Endothelial cell (in vitro differentiated cells): ENCODE data around the gene MLLT3. TPM values are rescaled to one million over a fixed set of nuclear protein-coding genes. Genes with fewer than 3 reads are reported as not detected.

Experiments
- DNase-seq: peaks from one replicate; pipeline ENCODE4 v3.0.0; 2021; ENCODE audit warnings: low spot score
- H3K27ac Mint-ChIP-seq: one replicate; pipeline ENCODE4 v1.8.0; 2021; ENCODE audit warnings: mixed read lengths, inconsistent platforms; ENCODE audit not compliant: unreplicated experiment
- H3K27me3 Mint-ChIP-seq: one replicate; pipeline ENCODE4 v1.8.0; 2021; ENCODE audit warnings: mild to moderate bottlenecking, moderate library complexity, mixed read lengths, inconsistent platforms; ENCODE audit not compliant: unreplicated experiment
- H3K36me3 Mint-ChIP-seq: one replicate; pipeline ENCODE4 v1.8.0; 2021; ENCODE audit warnings: mild to moderate bottlenecking, low read depth, mixed read lengths, inconsistent platforms; ENCODE audit not compliant: unreplicated experiment
- H3K4me1 Mint-ChIP-seq: one replicate; pipeline ENCODE4 v1.8.0; 2021; ENCODE audit warnings: mild to moderate bottlenecking, mixed read lengths, inconsistent platforms; ENCODE audit not compliant: unreplicated experiment
- H3K4me3 Mint-ChIP-seq: one replicate; pipeline ENCODE4 v1.8.0; 2021; ENCODE audit warnings: mild to moderate bottlenecking, mixed read lengths, inconsistent platforms; ENCODE audit not compliant: unreplicated experiment
- H3K9me3 Mint-ChIP-seq: one replicate; pipeline ENCODE4 v1.8.0; 2021; ENCODE audit warnings: mixed read lengths, inconsistent platforms; ENCODE audit not compliant: unreplicated experiment
- total RNA-seq: library from RNA; stranded (reverse); fragmentation: NEBNext Ultra II Directional; extraction: Animal tissue kit (Norgen Biotek cat#: 25700); gene quantifications from one replicate; pipeline ENCODE4 v1.2.1, GENCODE V29; 2021; ENCODE audit not compliant: unreplicated experiment
- TF ChIP-seq, protein P1 (sequence below): fragments of 200-600 bp; sonication (generic); IDR thresholded peaks from one replicate; pipeline ENCODE4 v1.5.0; 2021; ENCODE audit warnings: antibody characterized with exemption; ENCODE audit not compliant: unreplicated experiment

MLLT3 gene
- total RNA-seq, 1 donor from 2014 or later: 25.2 TPM

DNA sequence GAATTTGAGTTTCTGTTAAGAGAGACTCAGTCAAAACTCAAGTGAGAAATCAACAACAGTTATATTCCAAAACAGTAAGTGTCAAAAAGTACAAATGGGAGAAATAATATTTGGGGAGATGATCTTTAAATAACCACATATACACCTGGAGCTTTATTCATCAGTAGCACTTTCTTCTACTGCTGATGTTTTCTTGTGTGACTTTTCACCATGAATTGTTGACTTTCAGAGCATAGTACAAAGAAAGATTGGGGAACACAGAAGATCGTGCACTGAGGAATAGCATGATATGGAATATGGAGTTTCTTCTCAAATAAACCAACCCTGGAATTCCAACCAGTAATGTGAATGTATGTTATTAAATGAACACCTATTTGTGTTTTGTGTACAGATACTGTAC is 130.7 kb downstream of the MLLT3 start:
- Mint-ChIP-seq H3K4me1 (peaks cover 16% of the 10 kb centered on the region), H3K36me3 (no peaks in the 10 kb centered on the region), H3K27ac (no peak overlapping the region), H3K4me3 (no peak overlapping the region), H3K9me3 (no peaks in the 10 kb centered on the region), H3K27me3 (no peaks in the 10 kb centered on the region)
- TF ChIP-seq, protein P1, sequence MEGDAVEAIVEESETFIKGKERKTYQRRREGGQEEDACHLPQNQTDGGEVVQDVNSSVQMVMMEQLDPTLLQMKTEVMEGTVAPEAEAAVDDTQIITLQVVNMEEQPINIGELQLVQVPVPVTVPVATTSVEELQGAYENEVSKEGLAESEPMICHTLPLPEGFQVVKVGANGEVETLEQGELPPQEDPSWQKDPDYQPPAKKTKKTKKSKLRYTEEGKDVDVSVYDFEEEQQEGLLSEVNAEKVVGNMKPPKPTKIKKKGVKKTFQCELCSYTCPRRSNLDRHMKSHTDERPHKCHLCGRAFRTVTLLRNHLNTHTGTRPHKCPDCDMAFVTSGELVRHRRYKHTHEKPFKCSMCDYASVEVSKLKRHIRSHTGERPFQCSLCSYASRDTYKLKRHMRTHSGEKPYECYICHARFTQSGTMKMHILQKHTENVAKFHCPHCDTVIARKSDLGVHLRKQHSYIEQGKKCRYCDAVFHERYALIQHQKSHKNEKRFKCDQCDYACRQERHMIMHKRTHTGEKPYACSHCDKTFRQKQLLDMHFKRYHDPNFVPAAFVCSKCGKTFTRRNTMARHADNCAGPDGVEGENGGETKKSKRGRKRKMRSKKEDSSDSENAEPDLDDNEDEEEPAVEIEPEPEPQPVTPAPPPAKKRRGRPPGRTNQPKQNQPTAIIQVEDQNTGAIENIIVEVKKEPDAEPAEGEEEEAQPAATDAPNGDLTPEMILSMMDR: no peak
- no peak for DNase-seq

DNA sequence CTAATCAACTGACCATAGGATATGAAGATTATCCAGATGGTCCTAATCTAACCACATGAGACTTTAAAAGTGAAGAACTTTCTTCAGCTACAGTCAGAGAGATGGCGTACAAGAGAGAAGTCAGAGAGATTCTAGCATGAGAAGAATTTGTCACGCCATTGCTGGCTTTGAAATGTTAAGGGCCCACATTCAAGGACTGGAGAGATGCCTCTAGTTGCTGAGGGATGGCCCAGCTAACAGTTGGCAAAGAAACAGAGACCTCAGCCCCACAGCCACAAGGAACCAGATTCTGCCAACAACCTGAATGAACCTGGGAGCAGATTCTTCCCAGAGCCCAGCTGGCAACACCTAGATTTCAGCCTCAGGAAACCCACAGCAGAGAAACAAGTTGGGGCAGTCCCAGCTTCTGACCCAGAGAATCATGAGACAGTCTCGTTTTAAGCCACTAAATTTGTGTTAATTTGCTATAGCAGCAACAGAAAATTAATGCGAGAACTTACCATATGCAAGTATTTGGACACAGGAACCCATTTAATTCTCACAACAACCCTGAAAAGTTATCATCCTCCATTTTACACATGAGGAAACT is 132.0 kb downstream of the MLLT3 start:
- Mint-ChIP-seq H3K4me1 (peaks cover 11% of the 10 kb centered on the region), H3K4me3 (no peak overlapping the region), H3K27ac (no peak overlapping the region), H3K9me3 (no peaks in the 10 kb centered on the region), H3K36me3 (no peaks in the 10 kb centered on the region), H3K27me3 (no peaks in the 10 kb centered on the region)
- TF ChIP-seq, protein P1: no peak
- DNase-seq: no peak

- no peak overlapping the region for H3K27ac Mint-ChIP-seq
- no peak for DNase-seq
- H3K27me3 Mint-ChIP-seq: no peaks in the 10 kb centered on the region
- H3K9me3 Mint-ChIP-seq: no peaks in the 10 kb centered on the region
- no peak overlapping the region for H3K4me3 Mint-ChIP-seq
- no peaks in the 10 kb centered on the region for H3K36me3 Mint-ChIP-seq
- peaks cover 8% of the 10 kb centered on the region for H3K4me1 Mint-ChIP-seq
- TF ChIP-seq, protein P1: no peak
Observed at GRCh38 chr9:20488691-20489090, 133.6 kb downstream of the MLLT3 start.

DNA sequence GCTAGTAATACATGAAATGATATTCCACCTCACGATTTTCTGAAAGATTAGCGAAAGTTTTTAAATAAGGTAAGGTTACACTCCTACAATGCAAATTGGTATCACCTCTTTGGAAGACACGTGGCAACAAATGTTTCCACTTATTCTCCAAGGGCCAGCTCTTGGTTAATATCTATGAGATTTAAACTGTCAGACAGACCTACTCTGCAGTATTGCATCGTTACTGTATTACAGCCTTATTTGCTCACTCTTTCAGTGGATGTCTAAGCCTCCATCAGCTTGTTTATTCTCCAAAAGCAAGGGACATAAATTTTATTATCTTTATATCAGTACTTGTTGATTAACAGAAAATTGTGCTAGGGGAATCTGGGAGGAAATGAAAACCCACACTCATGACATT is 135.7 kb downstream of the MLLT3 start:
- no peaks in the 10 kb centered on the region for H3K4me1 Mint-ChIP-seq
- H3K9me3 Mint-ChIP-seq: no peaks in the 10 kb centered on the region
- DNase-seq: no peak
- no peaks in the 10 kb centered on the region for H3K36me3 Mint-ChIP-seq
- no peak overlapping the region for H3K4me3 Mint-ChIP-seq
- TF ChIP-seq, protein P1: no peak
- H3K27me3 Mint-ChIP-seq: no peaks in the 10 kb centered on the region
- H3K27ac Mint-ChIP-seq: no peak overlapping the region

- no peak for DNase-seq
- Mint-ChIP-seq H3K27ac (no peak overlapping the region), H3K36me3 (no peaks in the 10 kb centered on the region), H3K9me3 (no peaks in the 10 kb centered on the region), H3K4me1 (peaks cover 10% of the 10 kb centered on the region), H3K4me3 (no peak overlapping the region), H3K27me3 (no peaks in the 10 kb centered on the region)
- TF ChIP-seq, protein P1: no peak
Observed at GRCh38 chr9:20481437-20481836, 140.9 kb downstream of the MLLT3 start.
